PC-9 (cell line): ENCODE data around the gene SCAF1. TPM values are rescaled to one million over a fixed set of nuclear protein-coding genes. Genes with fewer than 3 reads are reported as not detected.

Experiments used
- BruUV-seq: library from RNA; stranded (reverse); fragments of 400-500 nt; replicated peaks from 2 replicates; lab custom pipeline; 2021; lab: Mats Ljungman, UMichigan
- CTCF ChIA-PET: fragments of 300-600 bp; sonication (Branson Sonifier 250); formaldehyde crosslinking; loops from one replicate; lab custom pipeline; 2022; ENCODE audit warnings: antibody characterized with exemption; lab: Charles Lee
- POLR2A ChIA-PET: fragments of 300-600 bp; sonication (Branson Sonifier 250); formaldehyde crosslinking; loops from one replicate; lab custom pipeline; 2022; ENCODE audit warnings: antibody characterized with exemption; ENCODE audit not compliant: unreplicated experiment; lab: Charles Lee
- DNase-seq, 2 experiments: peaks; one replicate each; pipeline versions ENCODE4 v3.0.0 to v3.0.0-alpha.2; 2015 to 2022; ENCODE audit warnings: mixed read lengths in 1 of 2
- H2AFZ ChIP-seq: fragments of 200-600 bp; sonication (generic); 2 replicates; pipeline ENCODE4 v1.8.1; 2017; ENCODE audit warnings: antibody characterized with exemption
- H3F3A ChIP-seq: fragments of 200-600 bp; sonication (generic); 2 replicates; pipeline ENCODE4 v1.8.1; 2017; ENCODE audit warnings: antibody characterized with exemption, mild to moderate bottlenecking, low read depth; ENCODE audit not compliant: insufficient read depth
- H3K27ac ChIP-seq: fragments of 200-600 bp; sonication (generic); 2 replicates; pipeline ENCODE4 v1.6.1; 2016; ENCODE audit warnings: mixed run types
- H3K27me3 ChIP-seq: fragments of 200-600 bp; sonication (generic); 2 replicates; pipeline ENCODE4 v1.6.1; 2016; ENCODE audit warnings: low read depth, mixed run types; ENCODE audit not compliant: insufficient read depth
- H3K36me3 ChIP-seq: fragments of 200-600 bp; sonication (generic); 2 replicates; pipeline ENCODE4 v1.6.1; 2016; ENCODE audit warnings: low read depth, mixed run types
- H3K4me1 ChIP-seq: fragments of 200-600 bp; sonication (generic); replicated peaks from 2 replicates; pipeline ENCODE4 v1.6.1; 2016; ENCODE audit warnings: mixed run types; ENCODE audit not compliant: insufficient read depth
- H3K4me2 ChIP-seq: fragments of 200-600 bp; sonication (generic); 2 replicates; pipeline ENCODE4 v1.6.1; 2017; ENCODE audit warnings: mixed run types
- H3K4me3 ChIP-seq: fragments of 200-600 bp; sonication (generic); 2 replicates; pipeline ENCODE4 v1.6.1; 2016; ENCODE audit warnings: mixed run types
- H3K79me2 ChIP-seq: fragments of 200-600 bp; sonication (generic); 2 replicates; pipeline ENCODE4 v1.6.1; 2017; ENCODE audit warnings: low read depth, mixed run types
- H3K9me2 ChIP-seq: fragments of 200-600 bp; sonication (generic); 2 replicates; pipeline ENCODE4 v1.8.1; 2017; ENCODE audit warnings: mild to moderate bottlenecking; ENCODE audit not compliant: insufficient read depth
- H3K9me3 ChIP-seq: fragments of 200-600 bp; sonication (generic); 2 replicates; pipeline ENCODE4 v1.8.1; 2016; ENCODE audit warnings: low read depth; ENCODE audit not compliant: insufficient read depth
- H4K20me1 ChIP-seq: fragments of 200-600 bp; sonication (generic); 2 replicates; pipeline ENCODE4 v1.8.1; 2017; ENCODE audit not compliant: insufficient read depth
- EZH2 ChIP-seq: fragments of 200-600 bp; sonication (generic); IDR thresholded peaks from 2 replicates; pipeline ENCODE4 v1.8.0; 2017; ENCODE audit warnings: antibody characterized with exemption, low read depth
- intact Hi-C: fragments of 100-400 bp; cut with micrococcal nuclease; formaldehyde crosslinking; loops from one replicate; pipeline ENCODE4 v1.10.0; 2022; ENCODE audit not compliant: unreplicated experiment
- total RNA-seq: library from RNA; stranded (reverse); gene quantifications from 2 replicates; pipeline ENCODE4 v1.2.3, GENCODE V29; 2021
- TF ChIP-seq, protein P1 (sequence below): fragments of 200-600 bp; sonication (generic); conservative IDR thresholded peaks from 2 replicates; pipeline ENCODE4 v1.6.1; 2017; ENCODE audit warnings: mixed run types, antibody characterized with exemption, mild to moderate bottlenecking, moderate library complexity

The SCAF1 gene
- total RNA-seq, 1 experiment from 2014 or later: 91.3 TPM

DNA sequence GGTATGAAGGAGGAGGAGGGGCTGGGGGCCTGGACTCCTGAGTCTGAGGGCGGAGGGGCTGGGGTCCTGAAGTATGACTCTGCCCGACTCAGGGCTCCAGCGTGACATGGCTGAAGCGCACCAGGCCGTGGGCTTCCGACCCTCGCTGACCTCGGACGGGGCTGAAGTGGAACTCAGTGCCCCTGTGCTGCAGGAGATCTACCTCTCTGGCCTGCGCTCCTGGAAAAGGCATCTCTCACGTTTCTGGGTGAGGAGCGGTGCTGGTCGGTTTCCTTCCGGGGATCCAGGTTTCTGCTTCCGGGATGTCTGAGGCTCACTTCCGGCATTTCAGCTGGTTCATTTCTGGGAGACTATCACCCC lies 50.1 kb downstream of the SCAF1 start:
- Histone ChIP-seq H3K4me2 (no peak overlapping the region), H2AFZ (no peak overlapping the region), H4K20me1 (peaks cover 32% of the 10 kb centered on the region), H3K27me3 (no peaks in the 10 kb centered on the region), H3K9me2 (no peaks in the 10 kb centered on the region), H3K36me3 (no peaks in the 10 kb centered on the region; the same call in 1 of the 2 replicates), H3K4me1 (no peaks in the 10 kb centered on the region), H3K79me2 (no peaks in the 10 kb centered on the region), H3K27ac (no peak overlapping the region), H3F3A (peaks cover 34% of the 10 kb centered on the region; the same call in 1 of the 2 replicates), H3K4me3 (no peak overlapping the region), H3K9me3 (no peaks in the 10 kb centered on the region)
- DNase-seq: no peak
- CTCF ChIA-PET: no interaction called here
- no TSS peak for BruUV-seq
- TF ChIP-seq, protein P1, sequence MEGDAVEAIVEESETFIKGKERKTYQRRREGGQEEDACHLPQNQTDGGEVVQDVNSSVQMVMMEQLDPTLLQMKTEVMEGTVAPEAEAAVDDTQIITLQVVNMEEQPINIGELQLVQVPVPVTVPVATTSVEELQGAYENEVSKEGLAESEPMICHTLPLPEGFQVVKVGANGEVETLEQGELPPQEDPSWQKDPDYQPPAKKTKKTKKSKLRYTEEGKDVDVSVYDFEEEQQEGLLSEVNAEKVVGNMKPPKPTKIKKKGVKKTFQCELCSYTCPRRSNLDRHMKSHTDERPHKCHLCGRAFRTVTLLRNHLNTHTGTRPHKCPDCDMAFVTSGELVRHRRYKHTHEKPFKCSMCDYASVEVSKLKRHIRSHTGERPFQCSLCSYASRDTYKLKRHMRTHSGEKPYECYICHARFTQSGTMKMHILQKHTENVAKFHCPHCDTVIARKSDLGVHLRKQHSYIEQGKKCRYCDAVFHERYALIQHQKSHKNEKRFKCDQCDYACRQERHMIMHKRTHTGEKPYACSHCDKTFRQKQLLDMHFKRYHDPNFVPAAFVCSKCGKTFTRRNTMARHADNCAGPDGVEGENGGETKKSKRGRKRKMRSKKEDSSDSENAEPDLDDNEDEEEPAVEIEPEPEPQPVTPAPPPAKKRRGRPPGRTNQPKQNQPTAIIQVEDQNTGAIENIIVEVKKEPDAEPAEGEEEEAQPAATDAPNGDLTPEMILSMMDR: no peak
- TF ChIP-seq EZH2: no peak
- intact Hi-C loops: no loop called here
- POLR2A ChIA-PET: interaction anchor here (0.6 kb wide), 1 partner anchor 119 kb away, joined by 4 read pairs; no protein-coding TSS in a partner anchor

DNA sequence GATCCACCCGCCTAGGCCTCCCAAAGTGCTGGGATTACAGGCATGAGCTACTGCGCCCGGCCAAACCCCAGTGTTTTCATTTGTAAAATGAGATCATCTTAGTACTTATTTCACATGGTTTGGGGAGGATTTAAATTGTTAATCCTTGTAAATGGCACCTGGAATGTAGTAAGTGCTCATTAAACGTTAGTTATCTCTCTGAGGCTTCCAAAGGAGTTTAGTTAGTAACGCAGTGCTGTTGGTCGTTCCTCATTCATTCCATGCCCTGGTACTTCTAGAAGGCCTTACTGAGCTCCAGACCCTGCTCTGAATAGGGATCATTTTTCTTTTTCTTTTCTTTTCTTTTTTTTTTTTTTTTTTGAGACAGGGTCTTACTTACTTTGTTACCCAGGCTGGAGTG lies 54.1 kb downstream of the SCAF1 start:
- no peak for TF ChIP-seq EZH2
- TF ChIP-seq, protein P1: no peak
- H3K4me3 ChIP-seq: no peak overlapping the region
- no peak overlapping the region for H2AFZ ChIP-seq
- no peaks in the 10 kb centered on the region for H4K20me1 ChIP-seq
- H3K27ac ChIP-seq: no peak overlapping the region
- POLR2A ChIA-PET: interaction anchor here (0.6 kb wide), 2 partner anchors 53 to 223 kb away, joined by 6 to 36 read pairs; no protein-coding TSS in a partner anchor
- H3F3A ChIP-seq: peaks cover 20% of the 10 kb centered on the region; the same call in 1 of the 2 replicates
- intact Hi-C loops: no loop called here
- no peaks in the 10 kb centered on the region for H3K36me3 ChIP-seq
- H3K9me3 ChIP-seq: no peaks in the 10 kb centered on the region
- no peaks in the 10 kb centered on the region for H3K79me2 ChIP-seq
- DNase-seq: no peak
- H3K9me2 ChIP-seq: no peaks in the 10 kb centered on the region
- no peak overlapping the region for H3K4me2 ChIP-seq
- CTCF ChIA-PET: no interaction called here
- H3K27me3 ChIP-seq: no peaks in the 10 kb centered on the region
- H3K4me1 ChIP-seq: no peaks in the 10 kb centered on the region
- BruUV-seq: no TSS peak

DNA sequence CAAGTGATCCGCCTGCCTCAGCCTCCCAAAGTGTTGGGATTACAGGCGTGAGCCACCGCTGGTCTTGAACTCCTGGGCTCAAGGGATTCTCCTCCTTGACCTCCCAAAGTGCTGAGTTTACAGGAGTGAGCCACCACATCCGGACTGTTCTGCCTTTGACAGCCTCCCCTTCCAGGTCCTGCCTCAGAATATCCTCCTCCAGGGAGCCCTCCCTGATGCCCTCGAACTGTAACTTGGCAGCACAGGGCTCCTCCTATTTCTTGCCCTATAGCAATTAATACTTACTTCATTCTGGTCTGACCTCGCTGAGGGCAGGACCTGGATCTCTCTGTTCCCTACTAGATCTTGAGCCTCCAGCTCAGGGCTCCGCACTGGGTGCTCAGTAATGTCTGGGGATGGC lies 54.9 kb downstream of the SCAF1 start:
- intact Hi-C loops: no loop called here
- TF ChIP-seq, protein P1: no peak
- TF ChIP-seq EZH2: no peak
- no TSS peak for BruUV-seq
- Histone ChIP-seq H3K4me2 (no peak overlapping the region), H3K27ac (no peak overlapping the region), H3K79me2 (no peaks in the 10 kb centered on the region), H4K20me1 (no peaks in the 10 kb centered on the region), H3K4me3 (no peak overlapping the region), H3K4me1 (no peaks in the 10 kb centered on the region), H3K27me3 (no peaks in the 10 kb centered on the region), H2AFZ (no peak overlapping the region), H3K9me3 (no peaks in the 10 kb centered on the region), H3K9me2 (no peaks in the 10 kb centered on the region), H3F3A (peaks cover 20% of the 10 kb centered on the region; the same call in 1 of the 2 replicates), H3K36me3 (no peaks in the 10 kb centered on the region)
- DNase-seq: no peak
- POLR2A ChIA-PET: no interaction called here
- CTCF ChIA-PET: no interaction called here
